B cell (primary cell): ENCODE results near the gene TLK1. TPM values are rescaled to one million over a fixed set of nuclear protein-coding genes. Genes with fewer than 3 reads are reported as not detected.

Experiments used
- ATAC-seq: fragments of 200-7000 bp; cut with Tn5 transposase; one replicate; pipeline ENCODE4 v1.10.0; 2021; ENCODE audit warnings: low read depth, mild to moderate bottlenecking, moderate number of reproducible peaks, moderate library complexity
- CTCF ChIA-PET: fragments of 350-600 bp; sonication (Branson Sonifier 250); formaldehyde crosslinking; loops from one replicate; lab custom pipeline; 2021; ENCODE audit warnings: antibody characterized with exemption, inconsistent platforms; lab: Charles Lee
- POLR2A ChIA-PET: fragments of 350-600 bp; sonication (Branson Sonifier 250); formaldehyde crosslinking; loops from one replicate; lab custom pipeline; 2021; ENCODE audit warnings: antibody characterized with exemption; lab: Charles Lee
- DNase-seq: peaks from one replicate; pipeline ENCODE4 v3.0.0; 2013
- H2AFZ ChIP-seq: 2 replicates; pipeline ENCODE4 v1.6.1; 2012; ENCODE audit warnings: mild to moderate bottlenecking, low read depth, low read length; ENCODE audit not compliant: insufficient read depth, poor library complexity, severe bottlenecking
- H3K27ac ChIP-seq, 2 donors: 1 replicate in 1 of 2; 2 replicates in 1 of 2; pipeline ENCODE4 v1.5.1; 2012 to 2013; ENCODE audit warnings: low read length in 2 of 2, mild to moderate bottlenecking in 2 of 2, moderate library complexity in 1 of 2
- H3K27me3 ChIP-seq, 4 experiments: fragments of 200-600 bp in 1 of 4; sonication (generic) in 1 of 4; replicated peaks in 1 of 4; 1 replicate in 2 of 4; 2 replicates in 2 of 4; pipeline versions ENCODE4 v1.6.1 to v1.7.0; 2013 to 2016; ENCODE audit warnings: low read length in 3 of 4, mild to moderate bottlenecking in 2 of 4, mixed read lengths in 1 of 4, moderate library complexity in 1 of 4; ENCODE audit not compliant: insufficient read depth in 4 of 4, control insufficient read depth in 3 of 4; ENCODE audit errors: control extremely low read depth in 1 of 4
- H3K36me3 ChIP-seq, 2 experiments: replicated peaks in 1 of 2; 1 replicate in 1 of 2; 2 replicates in 1 of 2; pipeline versions ENCODE4 v1.6.1 to v1.7.1; 2013; ENCODE audit warnings: low read length in 1 of 2; ENCODE audit not compliant: insufficient read depth in 2 of 2, control insufficient read depth in 1 of 2; ENCODE audit errors: control extremely low read depth in 1 of 2, extremely low read depth in 1 of 2
- H3K4me1 ChIP-seq, 2 donors: fragments of 200-600 bp in 1 of 2; sonication (generic) in 1 of 2; 1 replicate in 1 of 2; 2 replicates in 1 of 2; pipeline versions ENCODE4 v1.5.1 to v1.6.1; 2013 to 2017; ENCODE audit warnings: low read length in 2 of 2; ENCODE audit not compliant: control insufficient read depth in 2 of 2, insufficient read depth in 2 of 2
- H3K4me2 ChIP-seq: replicated peaks from 2 replicates; pipeline ENCODE3; 2012; ENCODE audit warnings: mild to moderate bottlenecking, low read depth, low read length; ENCODE audit not compliant: poor library complexity, severe bottlenecking
- H3K4me3 ChIP-seq, 5 experiments: fragments of 200-600 bp in 1 of 5; sonication (generic) in 1 of 5; 1 replicate in 3 of 5; 2 replicates in 2 of 5; pipeline versions ENCODE4 v1.5.1 to v1.7.0; 2011 to 2016; ENCODE audit warnings: low read length in 4 of 5, mild to moderate bottlenecking in 4 of 5, low read depth in 2 of 5, control low read depth in 1 of 5, moderate library complexity in 1 of 5; ENCODE audit not compliant: insufficient read depth in 1 of 5; ENCODE audit errors: control extremely low read depth in 1 of 5, extremely low read depth in 1 of 5
- H3K79me2 ChIP-seq: fragments of 200-600 bp; sonication (generic); one replicate; pipeline ENCODE4 v1.6.0; 2016; ENCODE audit warnings: low read length; ENCODE audit not compliant: control insufficient read depth, insufficient read depth
- H3K9ac ChIP-seq: fragments of 200-600 bp; sonication (generic); 2 replicates; pipeline ENCODE4 v1.6.1; 2017; ENCODE audit warnings: mild to moderate bottlenecking, low read length, moderate library complexity
- H3K9me3 ChIP-seq, 3 donors: one replicate each; pipeline versions ENCODE4 v1.6.1 to v1.7.1; 2013; ENCODE audit warnings: low read length in 2 of 3; ENCODE audit not compliant: control insufficient read depth in 2 of 3, insufficient read depth in 1 of 3; ENCODE audit errors: control extremely low read depth in 1 of 3
- H4K20me1 ChIP-seq: 2 replicates; pipeline ENCODE4 v1.6.0; 2012; ENCODE audit warnings: mild to moderate bottlenecking, low read length; ENCODE audit not compliant: insufficient read depth, control insufficient read depth, poor library complexity, severe bottlenecking
- H3K27ac Mint-ChIP-seq: one replicate; pipeline ENCODE4 v1.8.0; 2021; ENCODE audit warnings: mixed read lengths
- H3K27me3 Mint-ChIP-seq: one replicate; pipeline ENCODE4 v1.8.0; 2021; ENCODE audit warnings: mixed read lengths
- H3K4me1 Mint-ChIP-seq: one replicate; pipeline ENCODE4 v1.8.0; 2021; ENCODE audit warnings: mixed read lengths
- H3K4me3 Mint-ChIP-seq: one replicate; pipeline ENCODE4 v1.8.0; 2021; ENCODE audit warnings: mixed read lengths
- H3K9me3 Mint-ChIP-seq: one replicate; pipeline ENCODE4 v1.8.0; 2022; ENCODE audit warnings: mixed read lengths; ENCODE audit not compliant: insufficient read depth
- EZH2 ChIP-seq: IDR thresholded peaks from 2 replicates; pipeline ENCODE4 v1.6.1; 2012; ENCODE audit warnings: borderline replicate concordance, low read depth, mild to moderate bottlenecking, moderate library complexity, low read length; ENCODE audit not compliant: insufficient read depth, poor library complexity, severe bottlenecking
- WGBS: methylation state at CpG from one replicate; pipeline ENCODE4 v1.1.5; 2013; ENCODE audit warnings: missing lambda C conversion rate; ENCODE audit not compliant: insufficient coverage; 5-methylcytosine and 5-hydroxymethylcytosine counted together
- intact Hi-C: fragments of 100-400 bp; cut with micrococcal nuclease; formaldehyde crosslinking; loops from one replicate; pipeline ENCODE4 v1.10.0; 2022
- polyA plus RNA-seq: library from polyadenylated mRNA; depleted of rRNA; stranded (reverse); fragments of >200 nt; gene quantifications from 2 replicates; pipeline ENCODE4 v1.2.3, GENCODE V29; 2012
- total RNA-seq, 2 donors: library from RNA; stranded (reverse); fragments of 120-200 nt in 1 of 2; gene quantifications; 1 replicate in 1 of 2; 2 replicates in 1 of 2; pipeline versions ENCODE4 v1.2.3 to v1.2.4, GENCODE V29; 2013 to 2022
- TF ChIP-seq, protein P1 (sequence below): fragments of 200-600 bp; IDR thresholded peaks from one replicate; pipeline ENCODE4 v1.8.0; 2022; ENCODE audit warnings: antibody characterized with exemption, mild to moderate bottlenecking

Gene TLK1
- total and polyA plus RNA-seq, 2 donors (not counting 1 experiment from before 2014, with no cell fraction given): 13.8 to 186 TPM

DNA sequence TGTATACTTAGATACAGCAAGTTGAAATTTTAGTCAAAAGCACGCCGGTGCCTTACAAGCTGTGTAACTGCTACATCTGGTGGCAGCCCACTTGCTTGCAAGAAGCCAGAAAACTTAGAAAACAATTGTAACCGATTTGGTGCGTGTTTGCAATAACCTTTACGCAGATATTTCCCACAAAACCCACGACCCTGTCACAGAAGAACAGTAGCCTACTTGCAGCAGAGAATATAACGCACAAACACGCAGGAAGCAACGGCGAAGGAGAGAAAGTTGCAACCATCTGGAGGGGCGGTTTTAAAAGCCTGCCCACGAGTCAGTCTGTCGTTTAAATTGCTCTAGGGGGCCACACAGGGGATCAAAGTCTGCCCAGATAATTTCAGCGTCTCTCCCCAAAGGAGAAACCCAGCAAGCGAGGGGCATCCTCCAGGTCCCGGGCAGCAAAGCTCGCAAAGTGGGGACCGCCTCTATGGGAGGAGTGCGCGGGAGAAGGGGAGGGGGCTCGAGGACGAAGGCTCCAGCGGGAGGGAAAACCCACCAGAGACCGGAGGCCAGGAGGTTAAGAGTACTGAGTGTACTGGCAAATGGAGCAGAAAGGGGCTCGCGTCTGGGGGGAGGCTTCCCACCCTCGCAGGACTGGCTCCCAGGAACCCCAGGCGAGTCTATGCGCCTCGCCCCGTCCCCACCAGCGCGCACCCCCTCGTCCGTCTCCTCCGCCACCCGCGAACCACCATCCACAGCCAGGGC is 1.1 kb downstream of the TLK1 start:
- ChIA-PET CTCF (interaction anchor here (0.7 to 10.3 kb wide), 8 partner anchors 51 to 274 kb away, joined by 3 to 78 read pairs (median 6); partner anchors contain the start of genes DCAF17, GORASP2 and METTL8), POLR2A (interaction anchor here (0.7 to 1.9 kb wide), 8 partner anchors 164 to 345 kb away, joined by 3 to 14 read pairs (median 4); partner anchors contain the start of genes DCAF17 and METTL8)
- Mint-ChIP-seq H3K9me3 (no peaks in the 10 kb centered on the region), H3K4me3 (peak overlapping the region; percentile 98), H3K27me3 (no peaks in the 10 kb centered on the region), H3K4me1 (peaks cover 58% of the 10 kb centered on the region), H3K27ac (peak overlapping the region; percentile 95)
- WGBS: 2% methylated on average over 35 of the region's 38 CpGs
- peak; percentile 4 for ATAC-seq
- Histone ChIP-seq H2AFZ (peak overlapping the region; percentile 67), H4K20me1 (peaks cover 8% of the 10 kb centered on the region), H3K36me3 (no peaks in the 10 kb centered on the region), H3K79me2 (peaks cover 70% of the 10 kb centered on the region), H3K27ac (peak overlapping the region; percentile 81 to 95), H3K4me1 (peaks cover 35 to 45% of the 10 kb centered on the region in 2 donors), H3K27me3 (no peaks in the 10 kb centered on the region), H3K9ac (peak overlapping the region; percentile 81), H3K4me2 (peak overlapping the region; percentile 79), H3K4me3 (peak overlapping the region; percentile 80 to 90 (median 84)), H3K9me3 (no peaks in the 10 kb centered on the region)
- intact Hi-C loops: loop anchor here (1.0 to 5.0 kb wide), 8 partner anchors 47 to 528 kb away; partner anchors contain the start of genes DYNC1I2 and GORASP2
- peak; percentile 76 for DNase-seq
- TF ChIP-seq, protein P1, sequence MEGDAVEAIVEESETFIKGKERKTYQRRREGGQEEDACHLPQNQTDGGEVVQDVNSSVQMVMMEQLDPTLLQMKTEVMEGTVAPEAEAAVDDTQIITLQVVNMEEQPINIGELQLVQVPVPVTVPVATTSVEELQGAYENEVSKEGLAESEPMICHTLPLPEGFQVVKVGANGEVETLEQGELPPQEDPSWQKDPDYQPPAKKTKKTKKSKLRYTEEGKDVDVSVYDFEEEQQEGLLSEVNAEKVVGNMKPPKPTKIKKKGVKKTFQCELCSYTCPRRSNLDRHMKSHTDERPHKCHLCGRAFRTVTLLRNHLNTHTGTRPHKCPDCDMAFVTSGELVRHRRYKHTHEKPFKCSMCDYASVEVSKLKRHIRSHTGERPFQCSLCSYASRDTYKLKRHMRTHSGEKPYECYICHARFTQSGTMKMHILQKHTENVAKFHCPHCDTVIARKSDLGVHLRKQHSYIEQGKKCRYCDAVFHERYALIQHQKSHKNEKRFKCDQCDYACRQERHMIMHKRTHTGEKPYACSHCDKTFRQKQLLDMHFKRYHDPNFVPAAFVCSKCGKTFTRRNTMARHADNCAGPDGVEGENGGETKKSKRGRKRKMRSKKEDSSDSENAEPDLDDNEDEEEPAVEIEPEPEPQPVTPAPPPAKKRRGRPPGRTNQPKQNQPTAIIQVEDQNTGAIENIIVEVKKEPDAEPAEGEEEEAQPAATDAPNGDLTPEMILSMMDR: peak; percentile 53
- no peak for TF ChIP-seq EZH2
